Measurements from ENCODE around the gene PKD1L1. TPM values are rescaled to one million over a fixed set of nuclear protein-coding genes. Genes with fewer than 3 reads are reported as not detected.

The PKD1L1 gene
- total RNA-seq, 3 donors from 2014 or later (not counting 1 experiment from before 2014, with no cell fraction given): 0.33 to 0.48 (median 0.38) TPM

DNA sequence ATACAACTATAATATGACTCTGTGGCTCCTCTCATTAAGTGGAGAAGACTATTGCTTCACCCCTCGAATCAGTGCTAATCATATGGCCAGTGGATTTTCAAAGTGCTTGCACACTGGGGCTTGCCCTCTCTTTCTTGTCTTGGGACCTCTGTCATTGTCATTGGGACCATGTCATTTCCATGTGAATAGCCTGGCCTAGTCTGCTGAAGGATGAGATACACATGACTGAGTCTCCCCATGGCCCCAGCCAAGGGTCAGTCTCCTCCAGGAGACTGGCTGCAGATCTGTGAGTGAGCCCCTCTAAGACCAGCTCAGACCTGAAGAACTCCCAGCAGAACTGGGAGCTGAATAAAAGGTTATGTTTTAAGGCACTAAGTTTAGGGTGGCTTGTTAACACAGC, 39.5 kb downstream of the PKD1L1 start:
- TF ChIP-seq, protein P1, sequence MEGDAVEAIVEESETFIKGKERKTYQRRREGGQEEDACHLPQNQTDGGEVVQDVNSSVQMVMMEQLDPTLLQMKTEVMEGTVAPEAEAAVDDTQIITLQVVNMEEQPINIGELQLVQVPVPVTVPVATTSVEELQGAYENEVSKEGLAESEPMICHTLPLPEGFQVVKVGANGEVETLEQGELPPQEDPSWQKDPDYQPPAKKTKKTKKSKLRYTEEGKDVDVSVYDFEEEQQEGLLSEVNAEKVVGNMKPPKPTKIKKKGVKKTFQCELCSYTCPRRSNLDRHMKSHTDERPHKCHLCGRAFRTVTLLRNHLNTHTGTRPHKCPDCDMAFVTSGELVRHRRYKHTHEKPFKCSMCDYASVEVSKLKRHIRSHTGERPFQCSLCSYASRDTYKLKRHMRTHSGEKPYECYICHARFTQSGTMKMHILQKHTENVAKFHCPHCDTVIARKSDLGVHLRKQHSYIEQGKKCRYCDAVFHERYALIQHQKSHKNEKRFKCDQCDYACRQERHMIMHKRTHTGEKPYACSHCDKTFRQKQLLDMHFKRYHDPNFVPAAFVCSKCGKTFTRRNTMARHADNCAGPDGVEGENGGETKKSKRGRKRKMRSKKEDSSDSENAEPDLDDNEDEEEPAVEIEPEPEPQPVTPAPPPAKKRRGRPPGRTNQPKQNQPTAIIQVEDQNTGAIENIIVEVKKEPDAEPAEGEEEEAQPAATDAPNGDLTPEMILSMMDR (IDR thresholded peaks at IDR 0.05): no peak
- H3K4me3 Mint-ChIP-seq: no peak overlapping the region
- no peaks in the 10 kb centered on the region for H3K9me3 Mint-ChIP-seq
- no peak for DNase-seq
- H3K27me3 Mint-ChIP-seq (ENCODE audit: low read depth in 2 of 2): peaks cover 2 to 5% of the 10 kb centered on the region in 2 donors
- H3K4me1 ChIP-seq (ENCODE audit: control insufficient read depth, insufficient read depth, low read length): no peaks in the 10 kb centered on the region
- H3K36me3 Mint-ChIP-seq: no peaks in the 10 kb centered on the region
- H3K4me1 Mint-ChIP-seq: no peaks in the 10 kb centered on the region
- 71% methylated on average over 1 of the region's 1 CpG for WGBS (ENCODE audit: insufficient coverage)
- H3K4me3 ChIP-seq (ENCODE audit: low read length): no peak overlapping the region
- intact Hi-C loops (cut with micrococcal nuclease): no loop called here
- no peak overlapping the region for H3K27ac ChIP-seq (ENCODE audit: low read length)
- H3K9me3 ChIP-seq (ENCODE audit: control insufficient read depth, insufficient read depth, low read length): no peaks in the 10 kb centered on the region
- no peak for ATAC-seq
- H3K27me3 ChIP-seq (ENCODE audit: control insufficient read depth, insufficient read depth, low read length): no peaks in the 10 kb centered on the region
- H3K36me3 ChIP-seq (ENCODE audit: control insufficient read depth, insufficient read depth, low read length): no peaks in the 10 kb centered on the region
- H3K27ac Mint-ChIP-seq: no peak overlapping the region

DNA sequence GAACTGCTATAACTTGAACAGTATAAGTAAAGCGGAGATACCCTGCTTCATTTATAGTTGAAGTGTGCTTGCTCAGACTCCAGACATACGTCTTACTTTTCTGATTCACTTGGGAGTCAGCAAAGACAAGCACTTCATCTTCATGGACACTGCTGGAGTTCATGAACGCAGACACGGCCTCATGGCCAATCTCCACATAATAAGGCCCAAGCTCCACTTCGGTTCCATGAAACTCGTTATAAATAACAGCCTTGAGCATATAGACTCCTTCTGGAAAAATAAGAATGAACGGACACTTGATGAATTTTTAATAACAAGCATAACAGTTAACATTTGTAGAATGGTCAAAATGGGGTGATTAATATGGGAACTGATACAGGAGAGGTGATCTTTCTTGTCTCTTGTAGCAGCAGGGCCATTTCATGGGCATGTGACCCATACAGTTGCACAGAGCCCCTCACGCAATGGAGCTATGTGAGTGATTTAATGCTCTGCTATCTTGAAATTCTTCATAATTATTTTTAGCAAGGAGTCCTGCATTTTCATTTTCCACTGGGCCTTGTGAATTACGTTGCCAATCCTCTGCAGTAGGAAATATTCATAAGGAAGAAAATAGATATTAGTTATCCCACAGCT, 40.2 kb downstream of the PKD1L1 start:
- Histone ChIP-seq H3K9me3 (ENCODE audit: control insufficient read depth, insufficient read depth, low read length) (no peaks in the 10 kb centered on the region), H3K36me3 (ENCODE audit: control insufficient read depth, insufficient read depth, low read length) (no peaks in the 10 kb centered on the region), H3K4me3 (ENCODE audit: low read length) (no peak overlapping the region), H3K4me1 (ENCODE audit: control insufficient read depth, insufficient read depth, low read length) (no peaks in the 10 kb centered on the region), H3K27ac (ENCODE audit: low read length) (no peak overlapping the region), H3K27me3 (ENCODE audit: control insufficient read depth, insufficient read depth, low read length) (no peaks in the 10 kb centered on the region)
- WGBS (ENCODE audit: insufficient coverage): 87% methylated on average over 8 of the region's 9 CpGs
- no peak overlapping the region for H3K4me3 Mint-ChIP-seq
- TF ChIP-seq, protein P1 (IDR thresholded peaks at IDR 0.05): no peak
- H3K36me3 Mint-ChIP-seq: no peaks in the 10 kb centered on the region
- no peaks in the 10 kb centered on the region for H3K9me3 Mint-ChIP-seq
- intact Hi-C loops (cut with micrococcal nuclease): no loop called here
- H3K27me3 Mint-ChIP-seq (ENCODE audit: low read depth in 2 of 2): peaks cover 2 to 5% of the 10 kb centered on the region in 2 donors
- no peak for DNase-seq
- ATAC-seq: no peak
- H3K4me1 Mint-ChIP-seq: no peaks in the 10 kb centered on the region
- H3K27ac Mint-ChIP-seq: no peak overlapping the region

- no peaks in the 10 kb centered on the region for H3K27me3 ChIP-seq (ENCODE audit: control insufficient read depth, insufficient read depth, low read length)
- no peak overlapping the region for H3K27ac Mint-ChIP-seq
- H3K36me3 Mint-ChIP-seq: no peaks in the 10 kb centered on the region
- H3K9me3 ChIP-seq (ENCODE audit: control insufficient read depth, insufficient read depth, low read length): no peaks in the 10 kb centered on the region
- ATAC-seq: no peak
- no peak for DNase-seq
- H3K4me1 ChIP-seq (ENCODE audit: control insufficient read depth, insufficient read depth, low read length): no peaks in the 10 kb centered on the region
- H3K4me3 ChIP-seq (ENCODE audit: low read length): no peak overlapping the region
- 90% methylated on average over 2 of the region's 3 CpGs for WGBS (ENCODE audit: insufficient coverage)
- no peak overlapping the region for H3K27ac ChIP-seq (ENCODE audit: low read length)
- no peak overlapping the region for H3K4me3 Mint-ChIP-seq
- no peaks in the 10 kb centered on the region for H3K36me3 ChIP-seq (ENCODE audit: control insufficient read depth, insufficient read depth, low read length)
- no peaks in the 10 kb centered on the region for H3K9me3 Mint-ChIP-seq
- intact Hi-C loops (cut with micrococcal nuclease): no loop called here
- peaks cover under 1 to 5% of the 10 kb centered on the region in 2 donors for H3K27me3 Mint-ChIP-seq (ENCODE audit: low read depth in 2 of 2)
- no peaks in the 10 kb centered on the region for H3K4me1 Mint-ChIP-seq
- TF ChIP-seq, protein P1 (IDR thresholded peaks at IDR 0.05): no peak
Measured at GRCh38 chr7:47906883-47907282, 41.4 kb downstream of the PKD1L1 start.
